Endodermal cell (in vitro differentiated cells): ENCODE measurements around the gene ANXA7. TPM values are rescaled to one million over a fixed set of nuclear protein-coding genes. Genes with fewer than 3 reads are reported as not detected.
"Not testable (repeated sequence)": the region's sequence is repeated elsewhere in the genome, so short reads cannot be mapped to it uniquely, and the experiment has no call there.

ENCODE experiments used
- DNase-seq: peaks from one replicate; pipeline ENCODE4 v3.0.0-alpha.2; 2017
- H3K27ac ChIP-seq: 2 replicates; pipeline ENCODE4 v1.5.1; 2013; ENCODE audit warnings: mild to moderate bottlenecking, low read depth, low read length, moderate library complexity
- H3K27me3 ChIP-seq: 2 replicates; pipeline ENCODE4 v1.6.1; 2013; ENCODE audit warnings: mild to moderate bottlenecking, low read length, moderate library complexity; ENCODE audit not compliant: insufficient read depth, control insufficient read depth, poor library complexity, severe bottlenecking
- H3K36me3 ChIP-seq: 2 replicates; pipeline ENCODE4 v1.7.0; 2013; ENCODE audit warnings: mild to moderate bottlenecking, low read length, moderate library complexity; ENCODE audit not compliant: control insufficient read depth, insufficient read depth
- H3K4me1 ChIP-seq: one replicate; pipeline ENCODE4 v1.7.0; 2013; ENCODE audit warnings: low read length; ENCODE audit not compliant: control insufficient read depth, insufficient read depth
- H3K4me3 ChIP-seq: 2 replicates; pipeline ENCODE4 v1.5.1; 2013; ENCODE audit warnings: mild to moderate bottlenecking, low read length, moderate library complexity
- H3K9ac ChIP-seq: 2 replicates; pipeline ENCODE4 v1.6.1; 2013; ENCODE audit warnings: mild to moderate bottlenecking, low read length, moderate library complexity; ENCODE audit not compliant: poor library complexity, severe bottlenecking; ENCODE audit errors: extremely low read depth
- H3K9me3 ChIP-seq: 2 replicates; pipeline ENCODE4 v1.6.1; 2013; ENCODE audit warnings: mild to moderate bottlenecking, low read length, moderate library complexity; ENCODE audit not compliant: control insufficient read depth
- H3K27ac Mint-ChIP-seq: 2 replicates; pipeline ENCODE4 v1.8.0; 2020; ENCODE audit warnings: mixed read lengths
- H3K27me3 Mint-ChIP-seq: 2 replicates; pipeline ENCODE4 v1.8.0; 2021; ENCODE audit warnings: mild to moderate bottlenecking, mixed read lengths; ENCODE audit not compliant: insufficient read depth
- H3K36me3 Mint-ChIP-seq: 2 replicates; pipeline ENCODE4 v1.8.0; 2020; ENCODE audit warnings: low read depth, mixed read lengths
- H3K4me1 Mint-ChIP-seq: 2 replicates; pipeline ENCODE4 v1.8.0; 2020; ENCODE audit warnings: mixed read lengths
- H3K4me3 Mint-ChIP-seq: 2 replicates; pipeline ENCODE4 v1.8.0; 2020; ENCODE audit warnings: mild to moderate bottlenecking, moderate library complexity, mixed read lengths
- H3K9me3 Mint-ChIP-seq: 2 replicates; pipeline ENCODE4 v1.8.0; 2020; ENCODE audit warnings: mild to moderate bottlenecking, mixed read lengths
- CTCF ChIP-seq: fragments of 200-600 bp; sonication (generic); conservative IDR thresholded peaks from 2 replicates; pipeline ENCODE4 v1.5.0; 2021; ENCODE audit warnings: antibody characterized with exemption, mild to moderate bottlenecking
- WGBS, 2 experiments: methylation state at CpG; one replicate each; pipeline versions ENCODE4 v1.1.5 to v1.1.7; 2013; ENCODE audit warnings: missing lambda C conversion rate in 2 of 2, mixed read lengths in 1 of 2; ENCODE audit not compliant: insufficient coverage in 1 of 2, insufficient read length in 1 of 2; 5-methylcytosine and 5-hydroxymethylcytosine counted together
- total RNA-seq, 2 donors: library from RNA; stranded (reverse); fragmentation: NEBNext Ultra II Directional in 1 of 2; extraction: Animal tissue kit (Norgen Biotek cat#: 25700) in 1 of 2; gene quantifications; 2 replicates in 1 of 2; 3 replicates in 1 of 2; pipeline ENCODE4 v1.2.1, GENCODE V29; 2021

ANXA7 gene
- total RNA-seq, 2 donors from 2014 or later: 69.2 to 82.3 TPM

DNA sequence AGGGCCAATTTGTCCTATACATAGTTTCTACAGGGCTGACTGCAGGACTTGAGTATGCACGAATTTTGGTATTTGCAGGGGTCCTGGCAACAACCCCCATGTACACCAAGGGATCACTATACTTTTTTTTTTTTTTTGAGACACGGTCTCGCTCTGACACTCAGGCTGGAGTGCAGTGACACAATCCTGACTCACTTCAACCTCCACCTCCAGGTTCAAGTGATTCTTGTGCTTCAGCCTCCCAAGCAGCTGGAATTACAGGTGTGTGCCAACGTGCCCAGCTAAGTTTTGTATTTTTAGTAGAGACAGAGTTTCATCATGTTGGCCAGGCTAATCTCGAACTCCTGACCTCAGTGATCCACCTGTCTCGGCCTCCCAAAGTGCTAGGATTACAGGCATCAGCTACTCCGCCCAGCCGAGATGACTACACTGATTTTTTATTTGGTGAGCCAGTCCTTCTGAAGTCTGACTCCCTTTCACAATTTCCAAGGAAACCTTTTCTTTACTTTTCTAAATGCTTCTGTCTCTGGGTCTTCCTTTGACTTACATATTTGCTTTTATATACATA is 75.0 kb downstream of the ANXA7 start:
- Mint-ChIP-seq H3K9me3 (no peaks in the 10 kb centered on the region), H3K4me3 (no peak overlapping the region), H3K36me3 (no peaks in the 10 kb centered on the region), H3K27me3 (no peaks in the 10 kb centered on the region), H3K4me1 (no peaks in the 10 kb centered on the region), H3K27ac (no peak overlapping the region)
- no peaks in the 10 kb centered on the region for H3K9me3 ChIP-seq
- 81 to 90% methylated on average over 6 to 8 of the region's 8 CpGs for WGBS, 2 experiments
- H3K4me3 ChIP-seq: no peak overlapping the region
- H3K36me3 ChIP-seq: no peaks in the 10 kb centered on the region
- H3K4me1 ChIP-seq: no peaks in the 10 kb centered on the region
- H3K9ac ChIP-seq: no peak overlapping the region
- TF ChIP-seq CTCF: no peak
- DNase-seq: no peak
- no peak overlapping the region for H3K27ac ChIP-seq
- no peaks in the 10 kb centered on the region for H3K27me3 ChIP-seq

- no peaks in the 10 kb centered on the region for H3K36me3 Mint-ChIP-seq
- no peaks in the 10 kb centered on the region for H3K4me1 ChIP-seq
- H3K27me3 ChIP-seq: no peaks in the 10 kb centered on the region
- no peak for DNase-seq
- H3K9me3 Mint-ChIP-seq: no peaks in the 10 kb centered on the region
- no peak overlapping the region for H3K27ac Mint-ChIP-seq
- no peak overlapping the region for H3K27ac ChIP-seq
- H3K4me1 Mint-ChIP-seq: peaks cover 11% of the 10 kb centered on the region
- H3K27me3 Mint-ChIP-seq: no peaks in the 10 kb centered on the region
- H3K4me3 Mint-ChIP-seq: no peak overlapping the region
- H3K4me3 ChIP-seq: no peak overlapping the region
- H3K36me3 ChIP-seq: no peaks in the 10 kb centered on the region
- H3K9me3 ChIP-seq: no peaks in the 10 kb centered on the region
- no peak overlapping the region for H3K9ac ChIP-seq
- no peak for TF ChIP-seq CTCF
- WGBS, 2 experiments: 100% methylated on average over 1 of the region's 1 CpG; no CpG with 5 or more reads in 1 of the 2 experiments
Measured at GRCh38 chr10:73333202-73333601, 80.7 kb downstream of the ANXA7 start.

- Mint-ChIP-seq H3K27me3 (no peaks in the 10 kb centered on the region), H3K36me3 (no peaks in the 10 kb centered on the region), H3K27ac (no peak overlapping the region), H3K4me3 (no peak overlapping the region), H3K9me3 (peaks cover 2% of the 10 kb centered on the region), H3K4me1 (peaks cover 11% of the 10 kb centered on the region)
- Histone ChIP-seq H3K27ac (no peak overlapping the region), H3K4me3 (no peak overlapping the region), H3K27me3 (no peaks in the 10 kb centered on the region), H3K9me3 (no peaks in the 10 kb centered on the region), H3K36me3 (no peaks in the 10 kb centered on the region), H3K9ac (no peak overlapping the region), H3K4me1 (no peaks in the 10 kb centered on the region)
- WGBS, 2 experiments: 86% methylated on average over 2 of the region's 2 CpGs; no CpG with 5 or more reads in 1 of the 2 experiments
- DNase-seq: no peak
- no peak for TF ChIP-seq CTCF
Measured at GRCh38 chr10:73332379-73332778, 81.5 kb downstream of the ANXA7 start.

DNA sequence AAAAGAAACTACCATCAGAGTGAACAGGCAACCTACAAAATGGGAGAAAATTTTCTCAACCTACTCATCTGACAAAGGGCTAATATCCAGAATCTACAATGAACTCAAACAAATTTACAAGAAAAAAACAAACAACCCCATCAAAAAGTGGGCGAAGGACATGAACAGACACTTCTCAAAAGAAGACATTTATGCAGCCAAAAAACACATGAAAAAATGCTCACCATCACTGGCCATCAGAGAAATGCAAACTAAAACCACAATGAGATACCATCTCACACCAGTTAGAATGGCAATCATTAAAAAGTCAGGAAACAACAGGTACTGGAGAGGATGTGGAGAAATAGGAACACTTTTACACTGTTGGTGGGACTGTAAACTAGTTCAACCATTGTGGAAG is 85.3 kb downstream of the ANXA7 start:
- DNase-seq, H3K4me3 ChIP-seq, H3K4me1 ChIP-seq, H3K36me3 Mint-ChIP-seq, H3K9me3 ChIP-seq, H3K4me3 Mint-ChIP-seq, H3K27me3 ChIP-seq, H3K27ac Mint-ChIP-seq, H3K36me3 ChIP-seq, H3K27me3 Mint-ChIP-seq, H3K9ac ChIP-seq, H3K27ac ChIP-seq: not testable (repeated sequence)
- H3K9me3 Mint-ChIP-seq: peaks cover 22% of the 10 kb centered on the region
- no CpG with 5 or more reads among the region's 1 CpG for WGBS, 2 experiments
- peaks cover 11% of the 10 kb centered on the region for H3K4me1 Mint-ChIP-seq

GRCh38 chr10:73325290-73325689 is 88.6 kb downstream of the ANXA7 start:
- WGBS, 2 experiments: no CpG with 5 or more reads among the region's 4 CpGs
- not testable (repeated sequence) for H3K4me3 Mint-ChIP-seq

More at GRCh38 chr10:73325290-73325689, 88.6 kb downstream of the ANXA7 start:
- not testable (repeated sequence) for H3K4me1 Mint-ChIP-seq, H3K27me3 Mint-ChIP-seq, H3K9ac ChIP-seq, H3K9me3 ChIP-seq, H3K4me1 ChIP-seq, H3K4me3 ChIP-seq, H3K36me3 ChIP-seq, H3K36me3 Mint-ChIP-seq, H3K27ac ChIP-seq, H3K27ac Mint-ChIP-seq, H3K27me3 ChIP-seq, DNase-seq
- peaks cover 35% of the 10 kb centered on the region for H3K9me3 Mint-ChIP-seq
